WTC11 (cell line): ENCODE results near the gene MLPH.

Experiments used
- ATF1 ChIP-seq: sonication (generic); formaldehyde crosslinking; IDR thresholded peaks from 2 replicates; pipeline ENCODE4 v1.8.1; 2023; ENCODE audit warnings: mild to moderate bottlenecking, moderate library complexity, missing genetic modification reagents
- CTCF ChIP-seq: fragments of 200-600 bp; IDR thresholded peaks from 2 replicates; pipeline ENCODE4 v1.8.0; 2022; ENCODE audit warnings: antibody characterized with exemption
- ESRRA ChIP-seq: sonication (generic); formaldehyde crosslinking; IDR thresholded peaks from 2 replicates; pipeline ENCODE4 v1.8.1; 2022; ENCODE audit warnings: mild to moderate bottlenecking, missing genetic modification reagents, borderline replicate concordance
- FOXK1 ChIP-seq: sonication (generic); formaldehyde crosslinking; IDR thresholded peaks from 2 replicates; pipeline ENCODE4 v1.8.0; 2022; ENCODE audit warnings: mild to moderate bottlenecking, moderate library complexity, missing genetic modification reagents
- FOXP4 ChIP-seq: sonication (generic); formaldehyde crosslinking; IDR thresholded peaks from 2 replicates; pipeline ENCODE4 v1.8.0; 2022; ENCODE audit warnings: mild to moderate bottlenecking, missing genetic modification reagents
- MAX ChIP-seq: sonication (generic); formaldehyde crosslinking; IDR thresholded peaks from 2 replicates; pipeline ENCODE4 v1.8.0; 2022; ENCODE audit warnings: mild to moderate bottlenecking, missing genetic modification reagents
- RELA ChIP-seq: sonication (generic); formaldehyde crosslinking; IDR thresholded peaks from 2 replicates; pipeline ENCODE4 v1.8.1; 2022; ENCODE audit warnings: missing genetic modification reagents, mild to moderate bottlenecking, borderline replicate concordance
- SMAD4 ChIP-seq: sonication (generic); formaldehyde crosslinking; IDR thresholded peaks from 2 replicates; pipeline ENCODE4 v1.8.0; 2022; ENCODE audit warnings: mild to moderate bottlenecking, missing genetic modification reagents
- USF2 ChIP-seq: sonication (generic); formaldehyde crosslinking; IDR thresholded peaks from 2 replicates; pipeline ENCODE4 v1.8.1; 2023; ENCODE audit warnings: mild to moderate bottlenecking, missing genetic modification reagents, moderate library complexity

- no peak for TF ChIP-seq CTCF
- TF ChIP-seq MAX = no peak
- no peak for TF ChIP-seq ESRRA (CRISPR knock-in tag)
- TF ChIP-seq FOXP4 (CRISPR knock-in tag) = no peak
- no peak for TF ChIP-seq FOXK1
- TF ChIP-seq RELA (CRISPR knock-in tag) = no peak
- TF ChIP-seq SMAD4 (CRISPR knock-in tag) = no peak
- TF ChIP-seq USF2 = no peak
- TF ChIP-seq ATF1 (CRISPR knock-in tag) = no peak
These were observed 40.2 kb downstream of the MLPH start for GRCh38 chr2:237527233-237527632.
